LNCaP clone FGC (cell line): ENCODE data around the gene INPP5D.
"Not testable (repeated sequence)": the region's sequence is repeated elsewhere in the genome, so short reads cannot be mapped to it uniquely, and the experiment has no call there.

Experiments
- DNase-seq: peaks from one replicate; pipeline ENCODE4 v3.0.0-alpha.2; 2011; ENCODE audit warnings: low read depth
- H3K4me3 ChIP-seq: 2 replicates; pipeline ENCODE4 v1.5.1; 2011; ENCODE audit warnings: mild to moderate bottlenecking, low read depth, low read length, control low read depth
- CTCF ChIP-seq: IDR thresholded peaks from 2 replicates; pipeline ENCODE4 v1.5.1; 2012; ENCODE audit warnings: mild to moderate bottlenecking; ENCODE audit not compliant: control insufficient read depth, insufficient read depth; ENCODE audit errors: extremely low read depth

The INPP5D gene

DNA sequence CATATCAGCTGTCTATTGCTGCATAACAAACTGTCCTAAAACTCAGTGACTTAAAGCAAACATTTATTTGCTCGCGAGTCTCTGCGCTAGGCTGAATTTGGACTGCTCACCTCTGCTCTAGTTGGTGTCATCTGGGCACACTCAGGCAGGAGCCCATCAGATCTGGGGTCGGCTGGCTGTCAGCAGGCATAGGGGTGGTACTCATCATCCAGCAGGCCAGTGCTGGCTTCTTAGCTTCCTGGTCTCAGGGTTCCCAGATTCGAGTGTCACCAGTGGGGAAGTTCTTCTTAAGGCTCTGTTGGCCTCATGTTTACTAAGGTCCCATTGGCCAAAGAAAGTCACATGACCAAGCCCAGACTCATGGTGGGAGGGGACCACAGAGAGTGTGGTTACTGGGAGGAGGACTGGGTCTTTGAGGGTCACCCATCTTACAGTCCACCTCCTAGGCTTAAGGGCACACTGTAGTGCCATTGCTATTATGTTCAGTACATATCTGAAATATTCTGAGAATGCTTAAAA, 119.8 kb downstream of the INPP5D start:
- TF ChIP-seq CTCF = no peak
- no peak overlapping the region for H3K4me3 ChIP-seq
- no peak for DNase-seq

DNA sequence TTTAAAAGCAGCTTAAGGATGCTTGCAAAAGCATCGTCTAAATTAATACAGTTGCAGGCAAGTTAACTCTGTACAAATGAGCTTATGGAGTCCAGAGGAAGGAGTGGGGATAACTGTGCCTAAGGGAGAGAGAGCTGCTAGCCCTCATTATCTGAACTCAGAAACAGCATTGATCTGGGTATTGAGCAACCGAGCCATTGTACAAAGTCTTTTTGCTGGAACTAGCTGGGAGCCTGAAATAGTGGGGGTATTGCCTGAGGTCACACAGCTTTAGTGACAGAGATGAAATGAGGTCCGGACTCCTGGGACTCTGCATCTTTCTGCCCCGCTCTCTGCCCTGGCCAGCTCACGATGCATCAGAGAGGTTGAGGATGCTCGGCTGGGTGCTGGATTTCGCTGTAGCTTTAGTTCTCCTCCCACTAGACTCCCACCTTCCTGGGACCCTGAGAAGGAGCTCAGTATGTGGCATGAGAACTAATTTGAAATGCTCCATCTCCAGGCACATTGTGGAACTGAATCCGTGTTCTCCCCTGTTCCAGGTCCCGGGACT, 123.8 kb downstream of the INPP5D start:
- no peak for TF ChIP-seq CTCF
- no peak for DNase-seq
- no peak overlapping the region for H3K4me3 ChIP-seq

GRCh38 chr2:233184669-233185068, 124.5 kb downstream of the INPP5D start:
- H3K4me3 ChIP-seq = no peak overlapping the region
- DNase-seq = no peak
- TF ChIP-seq CTCF = no peak

DNA sequence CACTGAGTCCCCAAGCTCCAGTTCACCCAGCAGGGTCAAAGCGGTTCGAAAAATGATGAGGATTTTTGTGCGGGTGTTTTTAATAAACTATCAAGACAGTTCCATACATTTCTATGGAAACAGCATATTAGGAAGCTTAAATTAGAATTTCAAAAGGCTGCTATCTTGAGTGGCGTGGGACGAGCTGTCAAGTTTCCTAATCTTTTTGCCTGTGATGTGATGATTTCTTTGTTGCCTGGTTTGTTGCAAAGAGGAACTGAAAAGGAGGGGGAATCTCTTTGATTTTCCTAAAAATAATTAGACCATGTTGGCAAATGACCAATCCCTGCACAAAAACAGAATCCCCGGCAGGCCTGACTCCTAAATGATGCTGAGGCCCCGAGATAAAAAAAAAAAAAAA, 125.2 kb downstream of the INPP5D start:
- DNase-seq = no peak

GRCh38 chr2:233185963-233186362, 125.8 kb downstream of the INPP5D start:
- H3K4me3 ChIP-seq = no peak overlapping the region
- TF ChIP-seq CTCF = no peak
- DNase-seq = no peak

More for the DNA sequence above, 125.2 kb downstream of the INPP5D start:
- TF ChIP-seq CTCF = no peak
- H3K4me3 ChIP-seq = no peak overlapping the region

DNA sequence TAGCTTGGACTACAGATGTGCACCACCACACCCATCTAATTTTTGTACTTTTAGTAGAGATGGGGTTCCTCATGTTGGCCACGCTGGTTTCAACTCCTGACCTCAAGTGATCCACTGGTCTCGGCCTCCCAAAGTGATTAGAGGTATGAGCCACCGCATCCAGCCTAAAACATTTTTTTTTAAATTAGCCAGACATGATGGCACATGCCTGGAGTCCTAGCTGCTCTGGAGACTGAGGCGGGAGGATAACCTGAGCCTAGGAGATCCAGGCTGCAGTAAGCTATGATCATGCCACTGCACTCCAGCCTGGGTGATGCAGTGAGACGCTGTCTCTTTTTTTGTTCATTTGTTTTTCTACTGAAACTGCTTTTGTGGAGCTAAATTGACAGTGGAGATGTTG, 126.7 kb downstream of the INPP5D start:
- TF ChIP-seq CTCF = no peak
- H3K4me3 ChIP-seq = no peak overlapping the region
- DNase-seq = no peak

DNA sequence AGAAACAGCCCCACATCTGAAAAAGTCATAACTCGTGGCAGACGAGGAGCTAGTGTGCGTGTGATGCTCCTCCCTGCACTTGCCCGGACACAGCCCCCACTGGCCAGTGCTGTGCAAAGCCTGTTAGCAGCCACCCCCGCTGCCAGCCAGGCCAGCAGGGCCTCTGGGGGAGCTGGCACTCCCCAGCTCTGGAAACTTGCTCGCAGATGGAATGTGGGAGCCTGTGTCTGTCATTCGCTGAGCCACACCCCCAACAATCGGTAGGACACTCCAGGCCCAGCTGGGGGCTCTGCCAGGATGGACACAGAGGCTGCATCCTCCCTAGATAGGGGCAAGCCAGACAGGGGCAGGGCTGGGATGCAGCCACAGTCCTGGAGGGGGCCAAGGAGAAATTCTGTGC, 128.9 kb downstream of the INPP5D start:
- H3K4me3 ChIP-seq = no peak overlapping the region
- DNase-seq = no peak
- TF ChIP-seq CTCF = no peak

- H3K4me3 ChIP-seq, DNase-seq: not testable (repeated sequence)
Measured at GRCh38 chr2:233191016-233191415, 130.9 kb downstream of the INPP5D start.
